RWPE2 (cell line): Measurements from ENCODE around the gene CASS4.

ENCODE experiments used
- ATAC-seq: fragments of 200-7000 bp; cut with Tn5 transposase; 3 replicates; pipeline ENCODE4 v1.9.1; 2021; ENCODE audit warnings: low read depth
- DNase-seq: peaks from one replicate; pipeline ENCODE4 v3.0.0-alpha.2; 2020; ENCODE audit warnings: low spot score
- H3K27ac ChIP-seq: fragments of 450-650 bp; 2 replicates; pipeline ENCODE4 v1.5.1; 2017; ENCODE audit warnings: mild to moderate bottlenecking; ENCODE audit not compliant: poor library complexity, severe bottlenecking
- H3K27me3 ChIP-seq: fragments of 250-450 bp; sonication (Bioruptor Pico); 2 replicates; pipeline ENCODE4 v1.5.1; 2021; ENCODE audit warnings: mild to moderate bottlenecking, moderate library complexity; ENCODE audit not compliant: insufficient read depth, poor library complexity, severe bottlenecking
- H3K36me3 ChIP-seq: fragments of 250-450 bp; sonication (Bioruptor Pico); 2 replicates; pipeline ENCODE4 v1.5.1; 2020; ENCODE audit warnings: low read depth, mild to moderate bottlenecking, moderate library complexity
- H3K4me1 ChIP-seq: fragments of 250-450 bp; sonication (Bioruptor Pico); 2 replicates; pipeline ENCODE4 v1.5.1; 2021; ENCODE audit warnings: mild to moderate bottlenecking, moderate library complexity; ENCODE audit not compliant: insufficient read depth, poor library complexity, severe bottlenecking
- H3K4me3 ChIP-seq: fragments of 250-450 bp; sonication (Bioruptor Pico); 2 replicates; pipeline ENCODE4 v1.5.1; 2021; ENCODE audit warnings: mild to moderate bottlenecking, moderate library complexity; ENCODE audit not compliant: severe bottlenecking
- H3K9me3 ChIP-seq: fragments of 250-450 bp; sonication (Bioruptor Pico); 2 replicates; pipeline ENCODE4 v1.5.1; 2021; ENCODE audit warnings: mild to moderate bottlenecking, moderate library complexity; ENCODE audit not compliant: severe bottlenecking
- TF ChIP-seq, protein P1 (sequence below): fragments of 450-650 bp; IDR thresholded peaks from one replicate; pipeline ENCODE4 v1.5.1; 2017; ENCODE audit warnings: mild to moderate bottlenecking, moderate library complexity; ENCODE audit not compliant: poor library complexity, severe bottlenecking

CASS4 gene

DNA sequence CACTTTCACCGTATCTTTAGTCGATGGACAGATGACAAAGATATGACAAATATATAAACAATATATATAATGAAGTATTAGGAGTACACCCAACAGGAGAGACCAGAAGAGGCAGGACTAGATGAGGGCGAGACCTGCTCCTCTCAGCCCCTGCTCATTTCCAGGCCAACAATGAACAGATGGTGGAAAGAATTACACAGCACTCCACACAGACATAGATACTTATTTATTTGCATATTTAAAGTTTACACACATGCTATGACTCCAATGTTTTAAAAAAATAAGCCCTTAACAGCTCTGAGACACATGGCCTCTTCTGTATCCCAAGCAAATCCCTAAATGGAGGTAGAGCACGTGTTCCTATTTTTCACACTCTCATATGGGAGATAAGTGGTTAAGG, 42.9 kb upstream of the CASS4 start:
- H3K9me3 ChIP-seq, result no peaks in the 10 kb centered on the region
- H3K36me3 ChIP-seq, result peaks cover 91% of the 10 kb centered on the region
- no peaks in the 10 kb centered on the region for H3K27me3 ChIP-seq
- no peak overlapping the region for H3K27ac ChIP-seq
- no peak for DNase-seq
- H3K4me3 ChIP-seq, result no peak overlapping the region
- H3K4me1 ChIP-seq, result peaks cover 4% of the 10 kb centered on the region
- ATAC-seq, result no peak
- TF ChIP-seq, protein P1, sequence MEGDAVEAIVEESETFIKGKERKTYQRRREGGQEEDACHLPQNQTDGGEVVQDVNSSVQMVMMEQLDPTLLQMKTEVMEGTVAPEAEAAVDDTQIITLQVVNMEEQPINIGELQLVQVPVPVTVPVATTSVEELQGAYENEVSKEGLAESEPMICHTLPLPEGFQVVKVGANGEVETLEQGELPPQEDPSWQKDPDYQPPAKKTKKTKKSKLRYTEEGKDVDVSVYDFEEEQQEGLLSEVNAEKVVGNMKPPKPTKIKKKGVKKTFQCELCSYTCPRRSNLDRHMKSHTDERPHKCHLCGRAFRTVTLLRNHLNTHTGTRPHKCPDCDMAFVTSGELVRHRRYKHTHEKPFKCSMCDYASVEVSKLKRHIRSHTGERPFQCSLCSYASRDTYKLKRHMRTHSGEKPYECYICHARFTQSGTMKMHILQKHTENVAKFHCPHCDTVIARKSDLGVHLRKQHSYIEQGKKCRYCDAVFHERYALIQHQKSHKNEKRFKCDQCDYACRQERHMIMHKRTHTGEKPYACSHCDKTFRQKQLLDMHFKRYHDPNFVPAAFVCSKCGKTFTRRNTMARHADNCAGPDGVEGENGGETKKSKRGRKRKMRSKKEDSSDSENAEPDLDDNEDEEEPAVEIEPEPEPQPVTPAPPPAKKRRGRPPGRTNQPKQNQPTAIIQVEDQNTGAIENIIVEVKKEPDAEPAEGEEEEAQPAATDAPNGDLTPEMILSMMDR, result no peak

DNA sequence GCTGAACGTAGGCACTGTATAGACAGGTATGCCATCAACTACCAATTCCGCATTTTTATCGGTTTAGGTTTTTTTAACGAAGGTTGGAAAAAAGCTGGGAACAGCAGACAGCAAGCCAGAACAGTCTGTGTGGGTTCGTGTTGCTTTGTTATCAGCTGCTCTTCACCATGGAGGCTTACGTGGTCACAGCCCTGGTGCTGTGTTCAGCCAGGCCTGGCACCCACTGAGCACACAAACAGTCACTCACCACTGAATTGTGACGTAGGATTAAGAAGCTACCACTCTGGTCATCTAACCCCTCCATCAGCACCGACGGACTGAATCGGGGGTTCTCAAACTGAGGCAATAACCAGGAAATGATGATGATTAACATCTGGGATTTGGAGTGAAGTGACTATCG, 40.1 kb upstream of the CASS4 start:
- no peak overlapping the region for H3K27ac ChIP-seq
- H3K9me3 ChIP-seq, result no peaks in the 10 kb centered on the region
- TF ChIP-seq, protein P1, result no peak
- H3K36me3 ChIP-seq, result peaks cover 93% of the 10 kb centered on the region
- no peaks in the 10 kb centered on the region for H3K27me3 ChIP-seq
- peaks cover 10% of the 10 kb centered on the region for H3K4me1 ChIP-seq
- ATAC-seq (no peak), DNase-seq (no peak)
- no peak overlapping the region for H3K4me3 ChIP-seq

DNA sequence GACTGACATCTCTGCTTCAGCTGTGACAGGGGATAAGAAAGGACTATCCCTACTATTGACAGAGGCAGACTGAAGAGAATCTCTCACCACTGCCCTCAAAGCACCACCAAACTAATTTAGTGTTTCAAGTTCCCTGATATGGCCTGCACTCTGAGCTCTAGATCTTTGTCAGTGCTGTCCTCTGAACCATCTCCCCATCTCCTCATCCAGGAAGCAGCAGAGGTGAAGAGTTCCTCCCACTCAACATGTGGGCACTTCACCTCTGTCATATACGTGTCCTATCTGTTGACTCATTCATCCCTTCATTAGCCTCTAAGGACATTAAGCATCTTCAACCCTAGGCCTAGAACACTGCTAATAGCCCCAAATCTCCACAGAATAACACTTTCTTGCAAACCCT, 39.2 kb upstream of the CASS4 start:
- no peak overlapping the region for H3K4me3 ChIP-seq
- H3K27ac ChIP-seq, result no peak overlapping the region
- TF ChIP-seq, protein P1, result no peak
- no peak for DNase-seq
- H3K36me3 ChIP-seq, result peaks cover 93% of the 10 kb centered on the region
- H3K9me3 ChIP-seq, result no peaks in the 10 kb centered on the region
- no peaks in the 10 kb centered on the region for H3K27me3 ChIP-seq
- peaks cover 10% of the 10 kb centered on the region for H3K4me1 ChIP-seq
- ATAC-seq, result no peak

DNA sequence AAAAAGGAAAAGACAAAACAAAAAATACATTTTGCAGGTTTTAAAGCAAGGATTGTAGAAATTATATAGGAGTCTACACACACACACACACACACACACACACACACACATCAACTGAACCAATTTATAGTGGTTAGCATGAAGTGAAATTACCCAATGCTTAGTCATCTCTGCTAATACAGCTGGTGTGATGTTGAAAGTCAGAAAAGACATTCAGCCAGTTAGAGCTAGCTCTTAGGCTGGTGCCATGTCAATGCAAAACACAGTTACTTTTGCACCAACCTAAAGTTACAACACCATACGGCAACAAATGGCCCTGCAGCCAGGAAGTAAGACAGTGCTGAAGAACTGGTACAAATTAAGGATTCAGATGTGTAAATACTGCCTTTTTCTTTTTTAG, 38.1 kb upstream of the CASS4 start:
- DNase-seq (no peak), ATAC-seq (peak; percentile 97)
- Histone ChIP-seq H3K27me3 (no peaks in the 10 kb centered on the region), H3K9me3 (no peaks in the 10 kb centered on the region), H3K27ac (peak overlapping the region; percentile 30), H3K4me3 (no peak overlapping the region), H3K36me3 (peaks cover 98% of the 10 kb centered on the region), H3K4me1 (peaks cover 10% of the 10 kb centered on the region)
- TF ChIP-seq, protein P1, result no peak

DNA sequence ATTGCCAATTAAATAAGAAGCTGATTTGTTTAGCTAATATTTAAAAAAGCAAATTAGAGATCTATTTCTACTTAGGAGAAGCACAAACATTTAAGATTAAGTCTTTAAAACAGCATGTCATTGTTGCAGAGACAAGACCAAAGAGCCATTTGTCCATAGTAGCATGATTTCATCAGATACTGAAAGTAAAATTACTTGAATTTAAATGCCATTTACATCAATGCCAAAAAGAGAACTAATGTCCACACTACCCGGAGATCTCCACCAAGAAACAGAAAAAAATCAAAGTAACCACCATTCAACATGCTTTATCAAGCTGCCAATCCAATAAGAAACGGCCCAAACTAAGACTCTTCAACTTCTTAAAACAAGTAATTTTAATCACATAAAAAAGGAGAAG, 35.7 kb upstream of the CASS4 start:
- Histone ChIP-seq H3K27me3 (no peaks in the 10 kb centered on the region), H3K4me1 (peaks cover 10% of the 10 kb centered on the region), H3K27ac (no peak overlapping the region), H3K9me3 (no peaks in the 10 kb centered on the region), H3K4me3 (no peak overlapping the region), H3K36me3 (peaks cover 95% of the 10 kb centered on the region)
- DNase-seq (no peak), ATAC-seq (no peak)
- TF ChIP-seq, protein P1, result no peak
